HG03159 (cell line): ENCODE results near the gene BLVRA.
"Not testable (repeated sequence)": the region's sequence is repeated elsewhere in the genome, so short reads cannot be mapped to it uniquely, and the experiment has no call there.

Source experiments
- ATAC-seq: cut with Tn5 transposase; IDR thresholded peaks from one replicate; pipeline ENCODE4 v1.9.1; 2021; ENCODE audit warnings: mild to moderate bottlenecking, moderate library complexity; ENCODE audit not compliant: unreplicated experiment

BLVRA gene

DNA sequence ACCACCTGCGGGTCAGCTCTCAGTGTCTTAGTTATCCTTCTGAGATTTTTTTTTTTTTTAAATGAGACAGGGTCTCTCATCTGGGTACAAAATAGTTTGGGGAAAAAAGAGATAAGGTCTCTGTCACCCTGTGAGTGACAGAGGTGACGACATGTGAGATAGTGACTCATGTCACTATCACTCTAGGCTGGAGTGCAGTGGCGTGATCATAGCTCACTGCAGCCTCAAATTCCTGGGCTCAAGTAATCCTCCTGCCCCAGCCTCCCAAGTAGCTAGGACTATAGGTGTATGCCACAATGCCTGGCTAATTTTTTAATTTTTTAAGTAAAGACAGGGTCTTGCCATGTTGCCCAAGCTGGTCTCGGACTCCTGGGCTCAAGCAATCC lies 10.4 kb downstream of the BLVRA start:
- ATAC-seq: no peak

DNA sequence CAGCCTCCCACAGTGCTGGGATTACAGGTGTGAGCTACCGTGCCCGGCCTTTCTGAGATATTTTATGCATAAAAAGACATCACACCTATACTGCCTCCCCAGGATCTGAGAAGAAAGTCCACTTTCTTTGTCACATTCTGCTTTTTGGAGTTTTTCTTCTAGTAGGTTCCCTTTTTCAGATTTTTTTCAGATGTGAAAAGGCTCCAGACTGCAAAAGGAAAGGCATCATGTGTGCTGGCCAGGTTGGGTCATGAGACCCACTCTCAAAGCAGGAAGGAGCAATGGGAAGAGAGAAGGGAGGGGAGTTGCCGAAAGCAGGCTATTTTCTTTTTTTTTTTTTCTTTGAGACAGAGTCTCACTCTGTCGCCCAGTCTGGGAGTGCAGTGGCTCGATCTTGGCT lies 10.8 kb downstream of the BLVRA start:
- no peak for ATAC-seq

DNA sequence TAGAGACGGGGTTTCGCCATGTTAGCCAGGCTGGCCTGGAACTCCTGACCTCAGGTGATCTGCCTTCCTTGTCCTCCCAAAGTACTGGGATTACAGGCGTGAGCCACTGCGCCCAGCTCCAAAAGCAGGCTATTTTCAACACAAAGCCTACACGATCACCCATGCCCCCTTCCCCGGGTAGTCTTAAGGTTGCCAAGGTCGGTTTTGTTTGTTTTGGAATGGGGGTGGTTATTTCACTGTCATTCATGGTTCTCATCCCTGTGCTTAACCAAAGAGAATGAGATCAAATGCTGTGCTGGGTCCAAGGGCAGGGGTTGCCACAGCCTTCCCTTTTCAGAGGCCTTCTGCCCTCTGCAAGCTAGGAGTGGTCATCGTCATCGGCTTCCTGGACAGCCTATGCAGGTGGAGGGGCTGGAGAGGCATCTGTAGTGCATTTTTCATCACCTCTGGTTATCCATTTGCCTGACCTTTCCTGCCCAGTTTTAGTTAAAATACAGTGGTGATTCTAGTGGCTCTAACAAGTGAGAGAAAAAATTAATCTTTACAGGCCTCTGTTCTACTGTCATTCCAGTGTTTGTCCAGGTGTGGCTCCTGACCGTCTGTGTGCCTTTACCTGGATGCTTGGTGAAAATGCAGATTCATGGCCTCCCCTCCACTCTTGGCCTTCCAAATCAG lies 11.4 kb downstream of the BLVRA start:
- ATAC-seq: no peak

DNA sequence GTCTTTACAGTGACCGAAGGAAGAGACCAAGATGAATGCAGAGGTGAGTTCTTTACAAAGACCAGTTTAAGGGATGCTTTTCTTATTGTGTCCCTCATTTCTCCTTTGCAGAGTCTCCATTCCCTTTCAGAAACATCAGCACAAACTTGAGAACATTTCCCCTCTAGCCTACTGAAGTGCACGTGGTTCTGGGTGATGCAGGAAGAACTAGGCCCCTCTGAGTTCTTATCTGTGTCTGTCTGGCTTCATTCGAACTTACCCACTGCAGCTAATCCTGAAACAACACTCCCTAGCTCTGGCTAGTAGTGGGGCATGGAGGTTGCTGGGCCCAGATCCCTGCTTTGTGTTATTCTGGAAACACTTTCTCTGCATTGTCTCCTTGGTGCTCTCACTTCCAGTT lies 12.6 kb downstream of the BLVRA start:
- ATAC-seq: no peak

DNA sequence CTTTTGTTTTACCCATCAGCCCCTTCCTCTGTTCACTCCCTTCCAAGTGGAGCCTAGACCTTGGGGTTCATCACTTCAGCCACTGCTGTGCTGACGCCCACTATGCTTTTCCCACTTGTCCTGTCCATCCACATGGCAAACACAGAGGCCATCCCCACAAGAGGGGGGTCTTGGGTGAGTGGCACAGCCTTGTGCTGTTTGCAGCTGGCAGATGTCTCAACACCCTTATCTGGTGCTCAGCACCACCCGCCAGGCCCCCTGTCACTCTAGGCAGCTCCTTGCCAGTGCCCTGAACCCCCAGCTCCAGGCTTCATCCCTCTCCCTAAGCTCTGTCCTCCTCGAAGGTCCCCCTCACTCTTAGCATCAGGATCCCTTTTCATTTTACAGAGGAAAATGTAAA lies 13.1 kb downstream of the BLVRA start:
- no peak for ATAC-seq

DNA sequence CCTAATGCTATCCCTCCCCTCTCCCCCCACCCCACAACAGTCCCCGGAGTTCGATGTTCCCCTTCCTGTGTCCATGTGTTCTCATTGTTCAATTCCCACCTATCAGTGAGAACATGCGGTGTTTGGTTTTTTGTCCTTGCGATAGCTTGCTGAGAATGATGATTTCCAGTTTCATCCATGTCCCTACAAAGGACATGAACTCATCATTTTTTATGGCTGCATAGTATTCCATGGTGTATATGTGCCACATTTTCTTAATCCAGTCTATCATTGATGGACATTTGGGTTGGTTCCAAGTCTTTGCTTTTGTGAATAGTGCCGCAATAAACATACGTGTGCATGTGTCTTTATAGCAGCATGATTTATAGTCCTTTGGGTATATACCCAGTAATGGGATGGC lies 14.8 kb downstream of the BLVRA start:
- ATAC-seq: not testable (repeated sequence)

DNA sequence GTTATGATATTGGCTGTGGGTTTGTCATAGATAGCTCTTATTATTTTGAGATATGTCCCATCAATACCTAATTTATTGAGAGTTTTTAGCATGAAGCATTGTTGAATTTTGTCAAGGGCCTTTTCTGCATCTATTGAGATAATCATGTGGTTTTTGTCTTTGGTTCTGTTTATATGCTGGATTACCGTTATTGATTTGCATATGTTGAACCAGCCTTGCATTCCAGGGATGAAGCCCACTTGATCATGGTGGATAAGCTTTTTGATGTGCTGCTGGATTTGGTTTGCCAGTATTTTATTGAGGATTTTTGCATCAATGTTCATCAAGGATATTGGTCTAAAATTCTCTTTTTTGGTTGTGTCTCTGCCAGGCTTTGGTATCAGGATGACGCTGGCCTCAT lies 16.8 kb downstream of the BLVRA start:
- ATAC-seq: not testable (repeated sequence)

DNA sequence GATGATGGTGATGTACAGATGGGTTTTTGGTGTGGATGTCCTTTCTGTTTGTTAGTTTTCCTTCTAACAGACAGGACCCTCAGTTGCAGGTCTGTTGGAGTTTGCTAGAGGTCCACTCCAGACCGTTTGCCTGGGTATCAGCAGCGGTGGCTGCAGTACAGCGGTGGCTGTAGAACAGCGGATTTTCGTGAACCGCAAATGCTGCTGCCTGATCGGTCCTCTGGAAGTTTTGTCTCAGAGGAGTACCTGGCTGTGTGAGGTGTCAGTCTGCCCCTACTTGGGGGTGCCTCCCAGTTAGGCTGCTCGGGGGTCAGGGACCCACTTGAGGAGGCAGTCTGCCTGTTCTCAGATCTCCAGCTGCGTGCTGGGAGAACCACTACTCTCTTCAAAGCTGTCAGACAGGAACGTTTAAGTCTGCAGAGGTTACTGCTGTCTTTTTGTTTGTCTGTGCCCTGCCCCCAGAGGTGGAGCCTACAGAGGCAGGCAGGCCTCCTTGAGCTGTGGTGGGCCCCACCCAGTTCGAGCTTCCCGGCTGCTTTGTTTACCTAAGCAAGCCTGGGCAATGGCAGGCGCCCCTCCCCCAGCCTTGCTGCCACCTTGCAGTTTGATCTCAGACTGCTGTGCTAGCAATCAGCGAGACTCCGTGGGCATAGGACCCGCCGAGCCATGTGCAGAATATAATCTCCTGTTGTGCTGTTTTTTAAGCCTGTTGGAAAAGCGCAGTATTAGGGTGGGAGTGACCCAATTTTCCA lies 20.0 kb downstream of the BLVRA start:
- not testable (repeated sequence) for ATAC-seq

DNA sequence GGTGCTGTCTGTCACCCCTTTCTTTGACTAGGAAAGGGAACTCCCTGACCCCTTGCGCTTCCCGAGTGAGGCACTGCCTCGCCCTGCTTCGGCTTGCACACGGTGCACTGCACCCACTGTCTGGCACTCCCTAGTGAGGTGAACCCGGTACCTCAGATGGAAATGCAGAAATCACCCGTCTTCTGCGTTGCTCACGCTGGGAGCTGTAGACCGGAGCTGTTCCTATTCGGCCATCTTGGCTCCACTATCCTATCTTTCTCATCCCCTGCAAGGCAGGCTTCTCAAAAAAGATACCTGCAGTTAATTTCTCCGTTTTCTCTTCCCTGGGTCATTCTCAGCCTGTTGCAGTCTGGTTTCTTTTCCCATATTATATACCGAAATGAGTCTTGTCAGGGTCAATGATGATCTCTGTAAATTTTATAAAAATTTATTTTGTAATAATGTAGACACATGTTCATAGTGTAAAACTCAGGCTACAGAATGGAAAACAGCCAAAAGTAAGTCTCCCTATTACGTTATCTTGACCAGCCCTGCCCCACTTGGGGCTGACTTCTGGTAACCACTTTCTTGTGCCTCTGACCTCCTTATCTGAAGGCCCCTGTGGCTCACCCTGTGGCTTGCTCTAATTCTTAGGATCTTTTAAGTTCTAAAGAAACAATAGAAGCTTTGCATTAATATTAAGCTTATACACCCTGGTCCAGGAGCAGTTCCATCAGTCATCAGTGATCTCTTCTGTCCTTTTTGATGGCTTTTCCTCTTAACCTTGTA lies 20.7 kb downstream of the BLVRA start:
- no peak for ATAC-seq

DNA sequence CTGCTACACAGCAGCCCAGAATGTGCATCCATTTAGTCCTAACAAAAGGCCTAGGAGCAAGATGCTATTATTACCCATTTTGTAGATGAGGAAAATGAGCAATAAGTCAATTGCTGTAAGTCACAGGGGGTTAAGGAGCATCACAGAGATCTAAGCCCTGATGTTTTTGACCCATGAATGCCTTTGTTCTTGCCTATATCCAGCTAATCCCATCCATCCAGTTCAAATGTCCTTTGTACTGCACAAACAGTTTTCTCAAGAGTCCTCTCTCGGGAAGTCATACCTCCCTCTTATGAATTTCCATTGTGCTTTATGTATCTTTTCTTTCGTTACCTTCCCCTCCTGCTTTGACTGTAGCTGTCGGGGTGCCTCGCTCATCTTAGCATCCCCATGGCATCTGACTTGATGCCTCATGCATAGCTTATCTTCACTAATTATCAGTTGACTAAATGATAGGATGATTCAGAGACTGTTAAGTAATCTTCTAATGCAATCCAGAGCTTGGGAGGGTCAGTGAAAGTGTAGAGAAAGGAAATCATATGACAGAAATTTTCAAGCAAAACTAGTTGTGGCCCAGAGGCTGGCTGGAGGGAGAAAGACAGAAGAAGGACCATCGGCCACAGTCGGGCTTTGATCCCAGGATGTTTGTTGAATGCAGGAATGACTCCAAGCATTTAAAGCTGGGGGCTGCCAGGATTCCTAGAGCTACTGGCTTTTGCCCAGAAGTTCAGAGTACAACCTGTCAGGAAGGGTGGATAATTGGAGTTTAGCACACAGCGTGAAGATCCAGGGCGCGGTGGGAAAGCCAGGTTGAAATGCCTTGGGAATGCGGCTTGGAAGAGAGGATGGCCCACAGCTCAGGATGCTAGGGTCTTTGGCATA lies 23.5 kb downstream of the BLVRA start:
- ATAC-seq: no peak

DNA sequence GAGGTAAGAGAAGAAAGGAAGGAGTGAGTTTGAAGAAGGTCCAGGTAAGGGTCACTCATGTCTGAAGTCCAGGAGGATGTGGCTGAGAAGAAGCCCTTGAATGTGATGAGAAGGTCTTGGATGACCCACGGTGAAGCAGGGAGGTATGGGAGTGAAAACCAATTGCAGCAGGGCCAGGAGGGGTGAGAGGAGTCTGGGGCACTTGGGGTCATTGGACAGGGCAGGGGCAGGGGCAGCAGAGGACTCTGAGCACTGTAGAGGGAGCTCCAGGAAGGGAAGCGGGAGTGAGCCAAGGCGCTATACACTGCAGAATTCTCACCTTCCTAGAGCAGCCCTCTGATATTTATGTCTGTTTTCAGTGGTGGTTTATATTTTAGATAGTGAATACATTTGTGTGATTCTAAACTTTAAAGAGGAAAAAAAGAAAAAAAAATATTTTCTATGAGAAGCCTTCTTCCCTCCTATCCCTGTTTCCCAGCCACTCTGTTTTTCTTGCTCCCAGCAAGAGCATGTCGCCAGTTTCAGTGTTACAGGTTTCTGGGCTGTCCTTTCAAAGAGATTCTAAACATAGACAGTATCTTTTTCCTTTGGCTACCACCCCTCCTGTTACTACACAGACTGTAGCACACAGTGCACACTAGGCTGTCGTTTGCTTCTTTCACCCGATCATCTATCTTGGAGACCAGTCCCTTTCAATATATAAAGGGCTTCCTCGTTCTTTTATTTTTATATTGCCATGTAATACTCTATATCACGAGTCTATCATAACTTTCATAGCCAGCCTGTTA lies 24.5 kb downstream of the BLVRA start:
- ATAC-seq: no peak

DNA sequence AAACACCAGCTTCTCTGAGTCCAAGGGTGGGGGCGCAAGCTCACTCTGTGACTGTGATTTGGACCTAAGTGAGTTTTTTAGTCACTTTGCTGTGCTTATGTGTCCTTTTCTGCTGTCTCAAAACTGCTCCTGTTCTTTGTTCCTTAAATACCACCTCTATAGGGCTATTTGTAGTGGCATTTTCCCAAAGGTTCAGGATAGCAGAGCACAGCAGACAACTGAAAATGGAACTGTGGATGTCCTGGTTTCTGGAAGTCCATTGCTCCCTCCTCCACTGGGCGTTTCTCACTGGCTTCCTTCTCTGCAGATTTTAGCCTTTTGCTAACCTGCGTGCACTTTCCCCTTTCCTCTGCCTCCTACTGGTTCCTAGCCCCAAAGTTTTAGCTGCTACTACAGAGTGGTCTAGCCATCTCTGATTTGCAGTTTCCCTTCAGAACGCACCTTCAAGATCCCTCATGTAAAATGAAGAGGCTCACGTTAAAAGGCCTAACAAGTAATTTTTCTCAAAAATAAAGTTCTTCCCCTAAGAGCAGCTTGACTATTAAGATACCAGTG lies 25.6 kb downstream of the BLVRA start:
- peak; percentile 9 for ATAC-seq

DNA sequence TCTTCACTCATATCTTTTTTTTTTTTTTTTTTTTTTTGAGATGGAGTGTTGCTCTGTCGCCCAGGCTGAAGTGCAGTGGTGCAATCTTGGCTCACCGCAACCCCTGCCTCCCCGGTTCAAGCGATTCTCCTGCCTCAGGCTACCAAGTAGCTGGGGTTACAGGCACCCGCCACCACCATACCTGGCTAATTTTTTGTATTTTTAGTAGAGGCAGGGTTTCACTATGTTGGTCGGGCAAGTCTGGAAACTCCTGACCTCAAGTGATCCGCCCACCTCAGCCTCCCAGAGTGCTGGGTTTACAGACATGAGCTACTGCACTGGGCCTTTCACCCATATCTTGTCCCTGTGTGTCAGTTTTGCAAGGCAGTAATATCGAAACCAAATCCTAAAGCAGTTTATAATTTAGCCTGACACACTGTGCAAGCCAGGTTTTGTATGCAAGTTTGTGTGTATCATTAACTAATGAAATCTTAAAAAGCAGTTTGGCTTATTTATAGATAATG lies 26.2 kb downstream of the BLVRA start:
- peak; percentile 91 for ATAC-seq

DNA sequence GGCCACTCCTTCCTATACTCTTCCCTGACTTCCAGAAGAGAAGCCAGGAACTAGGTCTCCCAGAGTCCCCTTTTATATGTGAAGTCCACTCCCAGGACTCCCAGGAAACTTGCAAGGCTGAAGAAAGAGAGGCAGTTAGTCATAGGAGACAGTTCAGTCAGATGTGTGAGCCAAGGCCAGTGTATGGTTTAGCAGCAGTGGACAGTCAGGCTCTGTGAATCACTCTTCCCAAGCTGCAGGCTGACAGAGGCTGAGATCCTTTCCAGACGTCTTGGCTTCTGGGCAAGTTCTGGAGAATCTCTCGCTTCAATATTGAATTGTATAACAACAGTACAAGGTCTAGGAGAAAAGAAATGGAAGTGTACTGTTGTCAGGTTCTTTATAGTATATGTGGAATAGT lies 26.9 kb downstream of the BLVRA start:
- no peak for ATAC-seq

DNA sequence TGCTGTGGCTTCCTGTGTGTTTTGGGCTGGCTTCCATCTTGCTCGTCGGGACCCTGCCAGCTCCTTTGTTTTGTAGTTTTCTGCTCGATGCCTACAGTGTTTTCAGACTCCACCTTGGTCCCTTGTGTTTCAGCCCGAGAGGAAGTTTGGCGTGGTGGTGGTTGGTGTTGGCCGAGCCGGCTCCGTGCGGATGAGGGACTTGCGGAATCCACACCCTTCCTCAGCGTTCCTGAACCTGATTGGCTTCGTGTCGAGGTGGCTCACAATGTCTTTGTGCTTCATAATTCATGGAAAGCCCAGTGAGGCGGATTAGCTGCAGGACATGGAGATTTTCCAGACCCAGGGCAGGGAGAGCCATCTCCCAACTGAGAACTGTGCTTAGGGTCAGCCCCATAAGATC lies 29.3 kb downstream of the BLVRA start:
- no peak for ATAC-seq

DNA sequence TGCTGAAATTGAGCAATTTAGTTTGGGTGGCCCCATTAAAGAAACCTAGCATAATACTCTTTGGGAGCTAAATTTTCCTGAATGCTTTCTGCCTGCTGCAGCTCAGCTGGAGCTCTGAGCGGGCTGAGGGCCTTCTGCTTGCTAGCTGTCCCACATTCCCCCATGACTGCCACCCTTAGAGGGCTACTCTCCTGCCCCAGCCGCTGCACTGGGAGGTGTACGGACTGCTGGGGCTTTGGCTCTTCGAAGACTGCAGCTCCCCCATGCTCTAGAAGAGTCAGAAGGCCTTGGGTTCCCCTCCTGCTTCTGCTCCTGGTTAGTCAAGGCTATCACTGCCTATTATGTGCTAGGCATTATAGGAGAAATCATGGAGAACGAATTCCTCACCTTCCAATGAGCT lies 31.5 kb downstream of the BLVRA start:
- no peak for ATAC-seq

DNA sequence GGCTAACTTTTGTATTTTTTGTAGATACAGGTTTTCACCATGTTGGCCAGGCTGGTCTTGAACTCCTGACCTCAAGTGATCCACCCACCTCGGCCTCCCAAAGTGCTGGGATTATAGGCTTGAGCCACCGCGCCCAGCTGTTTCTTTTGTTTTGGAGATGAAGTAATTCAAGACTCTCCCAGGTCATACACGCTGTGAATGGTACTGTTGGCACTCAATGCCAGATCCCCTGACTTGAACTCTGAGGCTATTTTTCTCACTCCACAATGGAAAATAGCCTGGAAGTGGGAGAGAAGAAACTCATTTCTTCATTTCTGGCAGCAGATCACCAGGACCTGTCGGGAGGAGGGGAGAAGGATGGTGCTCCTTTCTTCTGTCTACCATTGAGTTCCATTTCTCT lies 32.4 kb downstream of the BLVRA start:
- no peak for ATAC-seq

DNA sequence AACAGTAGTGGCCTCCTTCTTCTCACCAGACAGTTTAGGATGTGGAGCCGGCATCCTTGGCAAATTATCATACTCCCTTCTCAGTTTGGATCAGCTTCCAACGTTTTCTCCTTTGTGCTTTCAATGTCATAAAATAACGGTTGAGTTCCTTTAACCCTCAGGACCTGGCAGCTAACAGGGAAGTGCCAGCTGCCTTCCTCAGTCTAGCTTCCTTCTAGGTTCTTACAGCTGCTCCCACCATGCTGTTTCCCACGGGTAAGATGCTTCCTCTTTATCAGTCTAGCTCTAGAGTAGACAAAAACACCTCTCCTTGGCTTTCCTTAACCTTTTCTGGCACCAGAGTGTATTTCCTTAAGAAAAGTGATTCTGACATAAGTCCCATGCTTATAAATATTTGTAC lies 33.2 kb downstream of the BLVRA start:
- ATAC-seq: no peak

DNA sequence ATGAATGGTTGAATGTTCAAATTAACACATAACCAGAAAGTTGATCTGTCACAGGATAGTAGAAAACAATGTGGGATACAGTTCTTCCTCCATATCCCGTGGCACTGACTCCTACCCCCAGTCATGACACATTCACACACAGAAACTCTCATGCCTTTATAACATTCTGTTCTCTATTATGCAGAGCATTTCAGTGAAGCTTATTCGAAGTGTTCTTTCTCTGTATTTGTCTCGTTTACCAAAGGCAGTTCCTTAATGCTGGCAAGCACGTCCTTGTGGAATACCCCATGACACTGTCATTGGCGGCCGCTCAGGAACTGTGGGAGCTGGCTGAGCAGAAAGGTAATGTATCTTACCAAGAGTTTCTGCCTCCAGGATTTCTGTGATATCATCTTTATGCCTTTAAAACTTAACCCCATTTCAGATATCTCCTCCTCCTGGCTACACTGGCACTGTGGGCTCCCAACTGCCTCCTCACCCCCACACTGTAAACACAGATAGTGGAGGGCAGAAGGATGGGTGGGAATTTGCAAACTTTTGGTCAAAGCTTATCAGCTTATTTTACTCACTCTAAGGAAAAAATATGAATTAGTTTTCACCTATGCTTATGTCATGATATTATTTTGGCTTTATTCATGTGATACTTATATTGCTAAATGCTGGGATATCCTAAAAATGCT lies 34.1 kb downstream of the BLVRA start:
- ATAC-seq: no peak
